HFFc6 (cell line): ENCODE measurements around the gene SELENOH. TPM values are rescaled to one million over a fixed set of nuclear protein-coding genes. Genes with fewer than 3 reads are reported as not detected.

Experiments
- DNase-seq: peaks from one replicate; pipeline ENCODE4 v3.0.0-alpha.2; 2018
- H3K27ac Mint-ChIP-seq: 2 replicates; pipeline ENCODE4 v1.8.0; 2020; ENCODE audit warnings: mild to moderate bottlenecking, mixed read lengths
- H3K27me3 Mint-ChIP-seq: 2 replicates; pipeline ENCODE4 v1.8.0; 2021; ENCODE audit warnings: mild to moderate bottlenecking, moderate library complexity, mixed read lengths; ENCODE audit not compliant: insufficient read depth
- H3K36me3 Mint-ChIP-seq: 2 replicates; pipeline ENCODE4 v1.8.0; 2021; ENCODE audit warnings: low read depth, mixed read lengths
- H3K4me1 Mint-ChIP-seq: 2 replicates; pipeline ENCODE4 v1.8.0; 2020; ENCODE audit warnings: low read depth, mixed read lengths
- H3K4me3 Mint-ChIP-seq: 2 replicates; pipeline ENCODE4 v1.8.0; 2020; ENCODE audit warnings: mild to moderate bottlenecking, moderate library complexity, mixed read lengths
- H3K9me3 Mint-ChIP-seq: 2 replicates; pipeline ENCODE4 v1.8.0; 2020; ENCODE audit warnings: mild to moderate bottlenecking, mixed read lengths
- total RNA-seq, 6 experiments: library from RNA; stranded (reverse); fragmentation: NEBNext Ultra II Directional; extraction: Animal tissue kit (Norgen Biotek cat#: 25700); gene quantifications; 2 replicates in 1 of 6; 3 replicates in 5 of 6; pipeline ENCODE4 v1.2.3, GENCODE V29; 2021
- TF ChIP-seq, protein P1 (sequence below): fragments of 200-600 bp; sonication (generic); IDR thresholded peaks from 2 replicates; pipeline ENCODE4 v1.5.0; 2021; ENCODE audit warnings: antibody characterized with exemption, mild to moderate bottlenecking

The SELENOH gene
- total RNA-seq, 6 experiments from 2014 or later, result 128 to 186 (median 140) TPM

DNA sequence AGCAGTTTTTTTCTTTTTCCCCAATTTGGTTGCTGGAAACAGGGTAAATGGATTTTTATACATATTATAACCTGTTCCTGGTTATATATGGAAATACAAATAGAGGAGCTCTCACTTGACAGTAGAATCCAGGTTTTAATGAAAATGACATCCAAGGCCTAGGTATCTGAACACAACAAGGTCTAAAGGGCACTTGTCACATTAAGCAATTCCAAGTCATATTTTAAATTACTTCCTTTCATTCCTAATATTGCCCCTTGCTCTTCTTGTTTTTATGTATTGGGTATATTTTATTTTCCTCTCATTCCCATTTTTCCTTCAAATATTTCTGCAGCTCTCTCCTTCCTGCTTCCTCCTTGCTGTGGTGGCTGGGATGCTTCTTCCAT, 47.4 kb downstream of the SELENOH start:
- Mint-ChIP-seq H3K27ac (no peak overlapping the region), H3K4me3 (no peak overlapping the region), H3K9me3 (no peaks in the 10 kb centered on the region), H3K4me1 (peaks cover 50% of the 10 kb centered on the region), H3K36me3 (peaks cover 27% of the 10 kb centered on the region; the same call in 1 of the 2 replicates), H3K27me3 (no peaks in the 10 kb centered on the region; the same call in 1 of the 2 replicates)
- no peak for DNase-seq
- TF ChIP-seq, protein P1, sequence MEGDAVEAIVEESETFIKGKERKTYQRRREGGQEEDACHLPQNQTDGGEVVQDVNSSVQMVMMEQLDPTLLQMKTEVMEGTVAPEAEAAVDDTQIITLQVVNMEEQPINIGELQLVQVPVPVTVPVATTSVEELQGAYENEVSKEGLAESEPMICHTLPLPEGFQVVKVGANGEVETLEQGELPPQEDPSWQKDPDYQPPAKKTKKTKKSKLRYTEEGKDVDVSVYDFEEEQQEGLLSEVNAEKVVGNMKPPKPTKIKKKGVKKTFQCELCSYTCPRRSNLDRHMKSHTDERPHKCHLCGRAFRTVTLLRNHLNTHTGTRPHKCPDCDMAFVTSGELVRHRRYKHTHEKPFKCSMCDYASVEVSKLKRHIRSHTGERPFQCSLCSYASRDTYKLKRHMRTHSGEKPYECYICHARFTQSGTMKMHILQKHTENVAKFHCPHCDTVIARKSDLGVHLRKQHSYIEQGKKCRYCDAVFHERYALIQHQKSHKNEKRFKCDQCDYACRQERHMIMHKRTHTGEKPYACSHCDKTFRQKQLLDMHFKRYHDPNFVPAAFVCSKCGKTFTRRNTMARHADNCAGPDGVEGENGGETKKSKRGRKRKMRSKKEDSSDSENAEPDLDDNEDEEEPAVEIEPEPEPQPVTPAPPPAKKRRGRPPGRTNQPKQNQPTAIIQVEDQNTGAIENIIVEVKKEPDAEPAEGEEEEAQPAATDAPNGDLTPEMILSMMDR, result no peak

DNA sequence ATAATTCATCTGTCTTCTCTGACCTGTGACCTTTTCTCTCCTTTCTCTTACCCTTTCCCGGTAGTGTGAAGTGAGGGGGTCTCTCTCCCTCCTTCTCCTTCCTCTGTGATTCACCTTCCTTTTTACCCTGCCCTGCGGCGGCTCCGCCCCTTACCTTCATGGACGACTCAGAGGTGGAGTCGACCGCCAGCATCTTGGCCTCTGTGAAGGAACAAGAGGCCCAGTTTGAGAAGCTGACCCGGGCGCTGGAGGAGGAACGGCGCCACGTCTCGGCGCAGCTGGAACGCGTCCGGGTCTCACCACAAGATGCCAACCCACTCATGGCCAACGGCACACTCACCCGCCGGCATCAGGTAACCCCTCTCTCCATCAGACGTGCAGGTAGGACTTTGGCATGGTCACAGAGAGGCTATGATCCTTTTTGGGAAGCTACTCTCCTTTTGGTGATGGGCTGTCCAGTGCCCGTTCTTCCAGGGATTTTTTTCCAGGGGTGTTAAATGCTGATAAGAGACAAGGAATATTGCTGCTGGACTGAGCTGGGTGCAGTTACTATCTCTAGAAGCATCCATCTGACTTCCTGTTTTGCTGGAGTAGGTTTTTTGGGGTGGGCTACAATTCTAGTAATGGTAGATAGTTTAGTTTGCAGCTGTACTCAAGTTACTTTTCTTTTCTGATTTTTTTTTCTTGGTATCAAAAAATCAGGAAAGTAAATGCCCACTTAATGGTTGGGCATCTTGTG, 50.2 kb downstream of the SELENOH start:
- TF ChIP-seq, protein P1, result no peak
- Mint-ChIP-seq H3K27ac (0 out of 2 replicates have a peak overlapping the region, but pooled peaks have one; percentile 56), H3K4me1 (peaks cover 43% of the 10 kb centered on the region), H3K4me3 (no peak overlapping the region), H3K36me3 (peaks cover 38% of the 10 kb centered on the region), H3K27me3 (no peaks in the 10 kb centered on the region; the same call in 1 of the 2 replicates), H3K9me3 (no peaks in the 10 kb centered on the region)
- DNase-seq, result no peak

DNA sequence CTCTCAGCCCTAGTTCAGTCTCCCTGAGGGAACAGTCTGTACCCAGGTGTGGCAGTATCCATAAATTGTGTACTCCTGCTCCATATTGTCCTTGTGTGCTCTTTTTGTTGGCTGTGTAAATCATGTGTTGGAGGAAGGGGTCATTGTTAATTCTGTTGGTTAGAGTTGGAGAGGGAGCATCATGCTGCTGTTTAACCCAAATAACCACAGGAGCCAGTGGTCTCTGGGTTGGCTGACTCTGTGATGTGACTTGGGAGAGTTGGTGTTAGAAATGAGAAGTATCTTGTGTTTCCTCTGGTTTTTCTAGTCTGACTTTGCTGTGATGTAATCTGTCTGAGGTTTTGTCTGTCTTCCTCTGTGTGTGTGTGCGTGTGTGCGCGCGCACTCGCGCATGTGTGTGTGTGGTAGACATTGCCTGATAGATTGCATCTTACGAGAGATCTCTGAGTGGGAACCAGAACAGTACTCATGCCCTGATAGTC, 50.8 kb downstream of the SELENOH start:
- no peaks in the 10 kb centered on the region for H3K9me3 Mint-ChIP-seq
- 0 out of 2 replicates have a peak overlapping the region, but pooled peaks have one; percentile 2 for H3K4me3 Mint-ChIP-seq
- TF ChIP-seq, protein P1, result no peak
- peak overlapping the region; percentile 56; the same call in 1 of the 2 replicates for H3K27ac Mint-ChIP-seq
- DNase-seq, result no peak
- H3K27me3 Mint-ChIP-seq, result no peaks in the 10 kb centered on the region; the same call in 1 of the 2 replicates
- H3K36me3 Mint-ChIP-seq, result peaks cover 41% of the 10 kb centered on the region
- peaks cover 37% of the 10 kb centered on the region for H3K4me1 Mint-ChIP-seq

DNA sequence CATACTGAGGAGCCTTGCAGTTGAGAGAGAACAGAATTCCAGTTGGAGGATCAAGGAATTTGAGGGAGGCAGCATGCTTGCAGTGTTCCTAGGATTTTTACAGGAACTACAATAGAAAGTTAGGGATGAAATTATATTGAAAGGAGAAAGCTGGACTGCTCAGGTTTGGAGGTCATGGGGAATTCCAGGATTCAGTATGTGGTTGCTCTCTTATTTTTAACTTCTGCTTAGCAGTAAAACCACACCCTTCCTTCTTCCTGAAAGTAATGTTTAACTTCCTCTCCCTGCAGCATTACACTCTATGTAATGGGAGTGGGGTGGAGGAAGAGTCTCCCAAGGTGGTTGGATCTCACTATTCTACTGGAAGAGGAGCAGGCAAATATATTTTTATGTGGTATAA, 51.6 kb downstream of the SELENOH start:
- peak overlapping the region; percentile 54 for H3K27ac Mint-ChIP-seq
- DNase-seq, result no peak
- H3K27me3 Mint-ChIP-seq, result no peaks in the 10 kb centered on the region; the same call in none of the 2 replicates
- no peaks in the 10 kb centered on the region for H3K9me3 Mint-ChIP-seq
- H3K36me3 Mint-ChIP-seq, result peaks cover 39% of the 10 kb centered on the region
- TF ChIP-seq, protein P1, result no peak
- H3K4me1 Mint-ChIP-seq, result peaks cover 31% of the 10 kb centered on the region
- H3K4me3 Mint-ChIP-seq, result no peak overlapping the region; the same call in 1 of the 2 replicates

Other genes with a start within 250 kb of the SELENOH start
- 1 to 10 TPM; 3.1 to 4.7 (median 4.3) TPM for gene SLC43A1, start 225.8 kb upstream of the SELENOH start, total RNA-seq
- gene TIMM10, start 210.7 kb upstream of the SELENOH start, total RNA-seq, result 10 to 100 TPM; 43.6 to 72.9 (median 58.4) TPM
- not detected for gene SMTNL1, start 203.9 kb upstream of the SELENOH start, total RNA-seq
- gene UBE2L6, start 173.8 kb upstream of the SELENOH start, total RNA-seq, result 10 to 100 TPM; 34.1 to 46.5 (median 43.3) TPM
- under 1 TPM in 5 of 6 experiments, not detected in 1; 0.11 to 0.51 (median 0.25) TPM for gene SERPING1, start 143.8 kb upstream of the SELENOH start, total RNA-seq
- under 1 TPM in 5 of 6 experiments, not detected in 1; 0.14 to 0.48 (median 0.28) TPM for gene YPEL4, start 91.6 kb upstream of the SELENOH start, total RNA-seq
- gene CLP1, start 83.7 kb upstream of the SELENOH start, total RNA-seq, result 10 to 100 TPM; 13.0 to 17.1 (median 15.6) TPM
- 10 to 100 TPM; 67.5 to 82.1 (median 74.1) TPM for gene ZDHHC5, start 73.4 kb upstream of the SELENOH start, total RNA-seq
- gene MED19, start 29.3 kb upstream of the SELENOH start, total RNA-seq, result 10 to 100 TPM; 19.1 to 22.4 (median 21.8) TPM
- 100 to 1,000 TPM in 2 of 6 experiments, 10 to 100 TPM in 4; 89.9 to 113 (median 97.2) TPM for gene TMX2, start 28.9 kb upstream of the SELENOH start, total RNA-seq
- not detected for gene BTBD18, start 10.3 kb downstream of the SELENOH start, total RNA-seq
- 100 to 1,000 TPM; 131 to 153 (median 147) TPM for gene CTNND1, start 20.3 kb downstream of the SELENOH start, total RNA-seq